Spinal cord (tissue), 10 donors: ENCODE measurements around the gene CACNA1E. TPM values are rescaled to one million over a fixed set of nuclear protein-coding genes. Genes with fewer than 3 reads are reported as not detected.
A peak's percentile ranks its signal among the peaks of the same experiment; 100 is the strongest.

Experiments used
- DNase-seq, 6 donors: peaks; one replicate each; pipeline versions ENCODE4 v3.0.0 to v3.0.0-alpha.2; 2013 to 2015; ENCODE audit warnings: low spot score in 6 of 6, low read depth in 4 of 6
- H3K27ac ChIP-seq: one replicate; pipeline ENCODE4 v1.5.1; 2013; ENCODE audit warnings: low read depth, low read length, control low read depth
- H3K27me3 ChIP-seq: one replicate; pipeline ENCODE4 v1.6.1; 2013; ENCODE audit warnings: low read length; ENCODE audit not compliant: control insufficient read depth, insufficient read depth
- H3K36me3 ChIP-seq: one replicate; pipeline ENCODE4 v1.6.1; 2013; ENCODE audit warnings: low read length; ENCODE audit not compliant: control insufficient read depth, insufficient read depth
- H3K4me1 ChIP-seq: one replicate; pipeline ENCODE4 v1.6.1; 2013; ENCODE audit warnings: low read length; ENCODE audit not compliant: control insufficient read depth, insufficient read depth
- H3K4me3 ChIP-seq: one replicate; pipeline ENCODE4 v1.5.1; 2013; ENCODE audit warnings: low read depth, low read length, control low read depth
- H3K9me3 ChIP-seq: one replicate; pipeline ENCODE4 v1.6.1; 2013; ENCODE audit warnings: low read length; ENCODE audit not compliant: control insufficient read depth, insufficient read depth
- WGBS: methylation state at CpG from one replicate; pipeline ENCODE4 v1.1.5; 2013; ENCODE audit warnings: missing lambda C conversion rate; ENCODE audit not compliant: insufficient coverage; 5-methylcytosine and 5-hydroxymethylcytosine counted together
- polyA plus RNA-seq, 2 donors: library from polyadenylated mRNA; unstranded; fragments of 120-200 nt; gene quantifications; one replicate each; pipeline ENCODE4 v1.2.1, GENCODE V29; 2013; ENCODE audit not compliant: insufficient read length in 2 of 2
- total RNA-seq, 2 donors: library from RNA; depleted of rRNA in 1 of 2; stranded (reverse); fragments of 120-200 nt in 1 of 2; fragments of >200 nt in 1 of 2; gene quantifications; one replicate each; pipeline versions ENCODE4 v1.2.3 to v1.2.4, GENCODE V29; 2013 to 2014
- donor health status: healthy.

Gene CACNA1E
- total and polyA plus RNA-seq, 4 donors, result 17.2 to 53.7 (median 37.0) TPM

GRCh38 chr1:181554465-181554864 is 71.1 kb downstream of the CACNA1E start:
- Histone ChIP-seq H3K4me1 (peaks cover 40% of the 10 kb centered on the region), H3K27me3 (no peaks in the 10 kb centered on the region), H3K9me3 (no peaks in the 10 kb centered on the region), H3K4me3 (no peak overlapping the region), H3K36me3 (no peaks in the 10 kb centered on the region), H3K27ac (no peak overlapping the region)
- DNase-seq, result peak in 1 of 6 donors; percentile 46
- no CpG with 5 or more reads among the region's 4 CpGs for WGBS

- H3K4me1 ChIP-seq, result peaks cover 22% of the 10 kb centered on the region
- DNase-seq, result peak in 1 of 6 donors; percentile 38
- peak overlapping the region; percentile 13 for H3K27ac ChIP-seq
- no peaks in the 10 kb centered on the region for H3K9me3 ChIP-seq
- no peak overlapping the region for H3K4me3 ChIP-seq
- no peaks in the 10 kb centered on the region for H3K27me3 ChIP-seq
- no peaks in the 10 kb centered on the region for H3K36me3 ChIP-seq
- no CpG with 5 or more reads among the region's 2 CpGs for WGBS
These were observed 73.3 kb downstream of the CACNA1E start for GRCh38 chr1:181556631-181557030.

GRCh38 chr1:181557313-181557712 is 74.0 kb downstream of the CACNA1E start:
- DNase-seq, result peak in 2 of 6 donors; percentile 36 to 39
- peak overlapping the region; percentile 13 for H3K27ac ChIP-seq
- H3K9me3 ChIP-seq, result no peaks in the 10 kb centered on the region
- WGBS, result 27% methylated on average over 4 of the region's 4 CpGs
- peaks cover 21% of the 10 kb centered on the region for H3K4me1 ChIP-seq
- no peak overlapping the region for H3K4me3 ChIP-seq
- no peaks in the 10 kb centered on the region for H3K27me3 ChIP-seq
- H3K36me3 ChIP-seq, result no peaks in the 10 kb centered on the region

GRCh38 chr1:181558416-181558815 is 75.1 kb downstream of the CACNA1E start:
- 100% methylated on average over 4 of the region's 4 CpGs for WGBS
- no peak overlapping the region for H3K4me3 ChIP-seq
- H3K27ac ChIP-seq, result no peak overlapping the region
- peaks cover 21% of the 10 kb centered on the region for H3K4me1 ChIP-seq
- H3K9me3 ChIP-seq, result no peaks in the 10 kb centered on the region
- H3K27me3 ChIP-seq, result no peaks in the 10 kb centered on the region
- DNase-seq, result no peak
- no peaks in the 10 kb centered on the region for H3K36me3 ChIP-seq

DNA sequence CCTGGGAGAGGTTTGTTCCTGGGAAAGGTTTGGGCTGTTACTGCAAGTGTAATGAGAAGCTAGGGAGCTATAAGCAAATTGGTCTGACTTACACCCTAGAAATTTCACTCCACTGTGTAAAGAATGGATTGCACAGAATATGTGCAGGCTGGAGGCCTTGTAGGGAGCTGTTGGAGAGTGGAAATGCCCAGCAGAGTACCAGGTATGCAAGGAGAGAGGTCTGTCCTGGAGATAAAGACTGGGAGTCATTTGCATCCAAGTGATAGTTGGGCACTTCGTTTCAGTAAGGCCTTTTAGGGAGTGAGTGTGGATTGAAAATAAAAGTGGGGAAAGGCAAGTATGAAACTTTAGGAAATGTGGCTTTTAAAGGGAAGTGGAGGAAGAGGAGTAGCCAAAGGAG is 75.8 kb downstream of the CACNA1E start:
- peaks cover 17% of the 10 kb centered on the region for H3K4me1 ChIP-seq
- no peak overlapping the region for H3K4me3 ChIP-seq
- H3K36me3 ChIP-seq, result no peaks in the 10 kb centered on the region
- H3K27ac ChIP-seq, result no peak overlapping the region
- no peak for DNase-seq
- no peaks in the 10 kb centered on the region for H3K9me3 ChIP-seq
- 0% methylated on average over 1 of the region's 1 CpG for WGBS
- H3K27me3 ChIP-seq, result no peaks in the 10 kb centered on the region

- Histone ChIP-seq H3K36me3 (no peaks in the 10 kb centered on the region), H3K4me1 (peaks cover 3% of the 10 kb centered on the region), H3K27ac (no peak overlapping the region), H3K9me3 (peaks cover 6% of the 10 kb centered on the region), H3K4me3 (no peak overlapping the region), H3K27me3 (no peaks in the 10 kb centered on the region)
- 85% methylated on average over 4 of the region's 4 CpGs for WGBS
- DNase-seq, result no peak
These were observed 79.1 kb downstream of the CACNA1E start for GRCh38 chr1:181562395-181562794.

DNA sequence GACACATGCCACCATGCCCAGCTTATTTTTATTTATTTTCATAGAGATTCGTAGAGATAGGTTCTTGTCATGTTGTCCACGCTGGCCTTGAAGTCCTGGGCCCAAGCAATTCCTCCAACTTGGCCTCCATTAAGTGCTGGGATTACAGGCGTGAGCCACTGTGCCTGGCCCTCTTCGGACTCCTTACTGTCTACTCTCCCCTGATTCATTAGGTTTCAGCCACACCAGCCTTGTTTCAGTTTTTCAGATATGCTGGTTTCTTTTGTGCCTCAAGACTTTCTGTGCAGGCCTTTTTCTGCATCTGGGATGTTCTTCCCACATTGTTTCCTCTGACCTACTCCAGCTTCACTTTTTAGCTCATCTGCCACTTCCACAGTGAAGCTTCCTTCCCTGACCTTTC is 85.4 kb downstream of the CACNA1E start:
- DNase-seq, result no peak
- Histone ChIP-seq H3K27ac (no peak overlapping the region), H3K27me3 (no peaks in the 10 kb centered on the region), H3K9me3 (peaks cover 6% of the 10 kb centered on the region), H3K36me3 (no peaks in the 10 kb centered on the region), H3K4me3 (no peak overlapping the region), H3K4me1 (no peaks in the 10 kb centered on the region)
- 92% methylated on average over 4 of the region's 4 CpGs for WGBS

- Histone ChIP-seq H3K27me3 (no peaks in the 10 kb centered on the region), H3K4me1 (peaks cover 2% of the 10 kb centered on the region), H3K36me3 (peaks cover 16% of the 10 kb centered on the region), H3K27ac (no peak overlapping the region), H3K9me3 (no peaks in the 10 kb centered on the region), H3K4me3 (no peak overlapping the region)
- 93% methylated on average over 8 of the region's 8 CpGs for WGBS
- no peak for DNase-seq
These were observed 94.2 kb downstream of the CACNA1E start for GRCh38 chr1:181577475-181577874.

DNA sequence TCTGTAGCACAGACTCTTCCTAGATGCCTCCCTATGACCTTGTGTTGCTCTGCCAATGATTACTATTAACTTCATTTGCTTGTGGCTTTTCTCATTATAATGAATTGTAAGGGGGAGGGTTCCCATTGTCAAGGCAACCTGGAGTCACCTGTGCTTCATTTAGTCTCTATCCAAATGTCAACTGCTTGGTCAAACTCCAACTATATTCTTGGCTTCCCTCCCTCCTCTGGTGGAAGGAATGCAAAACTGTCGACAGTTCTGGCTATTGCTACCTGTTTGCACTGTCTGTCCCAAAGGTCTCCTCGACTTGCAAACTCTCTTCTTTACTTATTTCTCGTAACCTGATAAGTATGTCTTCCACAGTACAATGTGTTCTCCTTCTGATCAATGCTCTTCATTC is 100.3 kb downstream of the CACNA1E start:
- H3K27me3 ChIP-seq, result no peaks in the 10 kb centered on the region
- no peaks in the 10 kb centered on the region for H3K4me1 ChIP-seq
- H3K9me3 ChIP-seq, result no peaks in the 10 kb centered on the region
- no peak overlapping the region for H3K4me3 ChIP-seq
- 17% methylated on average over 1 of the region's 3 CpGs for WGBS
- H3K36me3 ChIP-seq, result peaks cover 17% of the 10 kb centered on the region
- DNase-seq, result no peak
- no peak overlapping the region for H3K27ac ChIP-seq

- 82% methylated on average over 10 of the region's 10 CpGs for WGBS
- no peak overlapping the region for H3K4me3 ChIP-seq
- H3K27ac ChIP-seq, result no peak overlapping the region
- peaks cover 5% of the 10 kb centered on the region for H3K4me1 ChIP-seq
- no peaks in the 10 kb centered on the region for H3K27me3 ChIP-seq
- H3K36me3 ChIP-seq, result peaks cover 7% of the 10 kb centered on the region
- no peaks in the 10 kb centered on the region for H3K9me3 ChIP-seq
- DNase-seq, result no peak
These were observed 104.6 kb downstream of the CACNA1E start for GRCh38 chr1:181587870-181588438.
